NCI-H2227 treated with DMSO at 0.1 percent for 48 hours (cell line): Measurements from ENCODE around the gene PBX1.
"Not testable (repeated sequence)": the region's sequence is repeated elsewhere in the genome, so short reads cannot be mapped to it uniquely, and the experiment has no call there.

ENCODE experiments used
- DNase-seq: peaks from one replicate; lab custom pipeline; 2025; lab: John Stamatoyannopoulos, UW

PBX1 gene

GRCh38 chr1:164590592-164590991 lies 31.6 kb downstream of the PBX1 start:
- DNase-seq, result no peak

DNA sequence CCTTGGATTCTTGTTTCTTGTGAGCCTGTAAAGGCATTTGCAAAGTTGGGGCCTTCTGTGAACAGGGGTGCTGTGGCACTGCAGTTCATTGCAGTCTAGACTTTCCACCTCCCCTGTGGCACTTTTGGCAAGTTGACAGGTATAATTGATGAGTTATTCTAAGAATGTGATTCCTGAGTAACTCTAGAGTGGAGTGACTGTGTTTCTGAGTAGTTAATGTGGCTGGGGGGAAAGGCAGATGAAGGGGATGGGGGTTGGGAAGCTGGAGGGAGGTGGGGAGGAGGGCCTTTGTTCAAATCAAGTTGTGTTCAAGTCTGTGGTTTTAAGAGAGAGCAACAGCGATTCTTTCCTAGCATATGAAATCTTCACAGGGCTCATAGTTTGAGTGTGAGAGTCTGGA lies 32.9 kb downstream of the PBX1 start:
- no peak for DNase-seq

- no peak for DNase-seq
Observed at GRCh38 chr1:164592634-164593033, 33.6 kb downstream of the PBX1 start.

- DNase-seq, result no peak
Observed at GRCh38 chr1:164595212-164595611, 36.2 kb downstream of the PBX1 start.

- DNase-seq, result no peak
Observed at GRCh38 chr1:164596172-164596571, 37.2 kb downstream of the PBX1 start.

DNA sequence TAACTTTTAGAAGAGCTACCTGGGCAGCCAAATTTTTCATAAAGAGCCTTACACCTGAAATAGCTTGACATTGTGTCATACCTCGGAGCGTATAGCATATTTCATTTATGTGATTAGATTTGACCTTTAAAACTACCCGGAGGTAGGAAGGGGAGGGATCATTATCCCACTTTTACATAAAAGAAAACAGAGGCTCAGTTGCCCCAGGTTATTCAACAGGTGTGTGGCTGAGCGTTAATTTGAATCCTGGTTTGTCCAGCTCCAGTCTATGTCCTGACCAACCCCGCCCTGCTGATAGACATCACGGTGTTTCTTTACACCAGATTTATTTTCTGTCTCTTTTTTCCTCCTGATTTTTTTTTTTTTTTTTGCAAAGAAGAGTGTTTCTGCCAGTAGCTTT lies 39.7 kb downstream of the PBX1 start:
- DNase-seq, result no peak

GRCh38 chr1:164599272-164599671 lies 40.3 kb downstream of the PBX1 start:
- no peak for DNase-seq

DNA sequence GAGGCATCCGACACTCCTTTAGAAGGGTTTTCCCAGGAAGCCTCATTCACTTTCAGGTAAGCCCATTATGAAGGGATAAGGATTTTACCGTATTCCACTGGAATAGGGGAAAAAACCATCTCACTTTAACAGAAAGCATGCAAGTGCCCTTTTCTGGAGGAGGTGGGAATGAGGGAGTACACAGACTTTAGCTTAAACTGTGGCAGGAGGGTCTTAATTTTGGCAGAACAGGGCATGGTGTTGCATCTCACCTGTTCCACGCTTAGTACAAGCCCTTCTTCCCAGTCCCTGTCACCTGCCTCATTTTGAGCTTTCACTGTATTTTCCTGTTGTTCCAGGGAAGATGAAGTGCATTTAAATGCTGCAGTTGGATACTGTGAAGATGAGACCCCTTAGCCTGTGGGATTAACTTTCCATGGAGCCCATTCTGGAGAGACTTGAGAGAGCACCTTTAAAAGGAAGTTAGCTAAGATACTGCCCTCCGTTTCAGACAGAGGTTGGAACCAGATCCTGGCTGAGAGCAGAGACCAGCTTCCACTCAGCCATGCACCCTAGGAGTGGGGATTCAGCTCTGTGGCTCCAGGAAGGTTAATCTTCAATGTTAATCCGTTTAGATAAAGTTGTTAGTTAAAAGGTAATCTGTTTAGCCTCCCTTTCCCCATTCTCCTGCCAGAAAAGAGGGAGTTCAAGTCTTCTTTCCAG lies 42.6 kb downstream of the PBX1 start:
- no peak for DNase-seq

- DNase-seq, result no peak
Observed at GRCh38 chr1:164602101-164602422, 43.1 kb downstream of the PBX1 start.

- no peak for DNase-seq
Observed at GRCh38 chr1:164602480-164603093, 43.6 kb downstream of the PBX1 start.

GRCh38 chr1:164603805-164604204 lies 44.8 kb downstream of the PBX1 start:
- DNase-seq, result not testable (repeated sequence)

- no peak for DNase-seq
Observed at GRCh38 chr1:164604541-164604940, 45.6 kb downstream of the PBX1 start.

DNA sequence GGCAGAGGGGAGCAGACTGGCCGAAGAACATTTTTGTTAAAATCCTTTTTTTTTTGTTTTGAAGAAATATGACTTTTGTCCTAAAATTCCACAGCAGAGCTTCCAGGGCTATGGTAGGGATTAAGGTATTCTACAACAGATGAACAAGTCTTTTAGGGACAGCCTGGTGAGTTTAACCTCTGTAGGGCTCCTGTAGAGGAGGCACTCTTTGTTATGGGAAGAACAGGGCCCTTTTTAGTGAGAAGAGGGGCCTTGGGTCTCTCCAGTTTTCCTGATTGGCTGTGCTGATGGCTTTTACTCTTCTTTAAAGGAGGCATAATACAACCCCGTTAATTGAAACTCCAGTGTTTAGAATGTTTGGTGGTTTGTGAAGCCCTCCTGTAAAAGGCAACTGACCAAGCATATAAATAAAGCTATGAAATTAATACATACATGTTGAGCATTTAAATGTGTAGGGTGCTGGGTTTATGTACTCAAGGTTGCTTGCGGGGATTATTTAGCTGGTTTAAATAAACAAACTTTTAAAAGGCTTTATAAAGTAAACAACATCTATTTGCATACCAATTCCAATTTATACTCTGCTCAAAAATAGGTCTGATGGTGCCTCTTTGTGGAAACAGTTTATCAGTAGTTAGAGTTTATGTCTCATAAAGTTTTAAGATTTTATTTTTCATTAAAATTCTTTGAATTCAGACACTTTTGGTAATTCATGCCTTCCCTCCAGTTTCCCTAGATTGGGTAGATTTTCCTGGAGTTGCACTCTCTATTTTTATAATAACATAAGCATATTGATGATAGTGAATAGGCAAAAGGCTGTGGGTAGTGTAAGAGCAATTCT lies 46.5 kb downstream of the PBX1 start:
- DNase-seq, result no peak

DNA sequence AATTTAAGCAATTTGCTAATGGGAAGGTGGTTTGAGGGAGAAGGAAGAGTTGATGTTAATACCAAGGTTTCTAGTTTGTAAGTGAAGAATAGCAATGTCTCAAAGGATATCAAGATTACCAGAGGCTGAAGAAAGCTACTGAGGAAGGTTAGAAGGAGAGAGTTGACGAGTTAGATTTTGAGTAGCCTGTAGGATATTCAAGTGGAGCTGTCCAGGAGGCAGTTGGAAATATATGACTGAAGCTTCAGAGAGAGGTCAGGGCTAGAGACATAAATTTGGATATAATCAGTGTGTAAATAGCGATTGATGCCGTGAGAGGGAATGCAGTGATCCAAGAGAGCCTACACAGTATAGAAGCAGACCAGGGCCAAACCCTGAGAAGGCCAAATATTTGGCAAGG lies 48.4 kb downstream of the PBX1 start:
- DNase-seq, result no peak

DNA sequence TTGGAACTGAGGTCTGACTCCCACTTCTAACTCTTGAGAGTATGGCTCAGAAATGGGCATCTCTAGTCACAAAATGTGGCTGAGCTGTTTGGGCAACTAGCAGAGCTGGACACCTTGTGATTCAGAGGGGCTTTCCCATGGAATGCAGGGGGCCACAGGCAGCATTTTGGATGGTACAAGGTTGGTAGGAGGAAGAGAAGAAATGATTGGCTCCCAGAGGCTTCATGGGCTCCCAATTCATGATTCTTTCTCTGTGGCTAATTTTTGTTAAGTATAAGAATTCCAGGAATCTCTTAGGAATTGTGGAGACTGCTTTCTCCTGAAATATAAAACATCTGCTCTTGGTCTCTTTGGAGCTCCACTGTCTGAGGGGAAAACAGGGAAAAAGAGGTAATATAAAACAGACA lies 49.7 kb downstream of the PBX1 start:
- no peak for DNase-seq

DNA sequence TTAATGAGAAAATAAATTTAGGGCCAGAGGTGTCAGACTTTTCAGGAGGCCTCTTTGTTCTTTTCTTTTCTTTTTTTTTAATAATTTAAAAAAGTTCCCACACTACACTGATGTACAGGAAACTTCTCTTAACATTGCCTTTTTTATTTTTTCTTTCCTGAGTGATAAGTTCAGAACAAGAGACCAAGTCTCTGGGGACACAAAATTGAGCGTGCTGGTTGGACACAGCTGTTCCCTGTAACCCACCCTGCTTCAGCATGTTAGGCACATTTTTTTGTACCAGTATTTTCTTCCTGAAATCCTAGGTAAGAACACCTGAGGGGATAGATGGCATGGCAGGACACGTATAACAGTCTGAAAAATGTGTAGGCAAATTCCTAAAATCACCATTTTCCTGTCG lies 50.1 kb downstream of the PBX1 start:
- no peak for DNase-seq

DNA sequence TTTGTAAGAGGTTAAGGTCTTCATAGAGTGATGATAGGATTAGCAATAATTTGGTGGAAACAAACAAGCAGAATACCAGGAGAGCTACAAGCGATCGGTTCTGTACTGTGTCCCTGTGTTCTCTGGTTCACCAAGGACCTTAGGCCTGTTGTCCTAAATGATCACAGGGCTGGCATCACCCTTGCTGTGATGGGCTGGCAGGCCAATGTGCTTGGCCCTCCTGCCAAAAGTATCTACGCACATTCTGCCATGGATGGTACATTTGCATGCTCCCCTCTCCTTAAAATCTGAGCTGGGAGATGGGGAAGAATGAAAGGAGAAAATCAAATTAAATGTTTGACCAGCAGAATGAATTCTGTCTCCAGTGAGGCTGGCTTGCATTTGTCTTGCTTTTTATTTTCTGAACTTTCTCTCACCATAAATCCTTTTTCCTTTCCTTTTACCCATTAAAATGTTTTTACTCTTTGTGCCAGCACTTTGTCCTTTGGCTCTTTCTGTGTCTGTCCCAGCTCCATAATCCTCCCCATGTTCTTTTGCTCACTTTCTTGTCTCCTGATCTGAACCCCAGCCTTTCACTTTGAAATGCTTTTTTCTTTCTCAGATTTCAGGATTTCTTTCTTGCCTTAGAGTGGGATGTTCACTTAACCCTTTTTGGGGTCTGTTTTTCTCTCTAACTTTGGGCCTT lies 51.7 kb downstream of the PBX1 start:
- DNase-seq, result no peak

GRCh38 chr1:164611754-164612642 lies 53.0 kb downstream of the PBX1 start:
- peak; percentile 70 for DNase-seq

GRCh38 chr1:164613176-164613575 lies 54.2 kb downstream of the PBX1 start:
- DNase-seq, result no peak

GRCh38 chr1:164614316-164614715 lies 55.3 kb downstream of the PBX1 start:
- no peak for DNase-seq

GRCh38 chr1:164617377-164618201 lies 58.6 kb downstream of the PBX1 start:
- DNase-seq, result peak; percentile 66
